Pancreas (tissue), 10 donors: ENCODE results near the gene THTPA. TPM values are rescaled to one million over a fixed set of nuclear protein-coding genes. Genes with fewer than 3 reads are reported as not detected.

ENCODE experiments used
- ATAC-seq, 4 donors: fragments of 200-7000 bp; cut with Tn5 transposase; one replicate each; pipeline versions ENCODE4 v1.8.0 to v1.9.1; 2020; ENCODE audit warnings: mild to moderate bottlenecking in 4 of 4, moderate library complexity in 4 of 4
- DNase-seq, 6 donors: peaks; one replicate each; pipeline ENCODE4 v3.0.0-alpha.2; 2020
- FAIRE-seq: peaks from 2 replicates; lab custom pipeline; 2012; peaks lifted over from hg19 to GRCh38; lab: Jason Lieb, UNC
- H3K27ac ChIP-seq, 4 donors: fragments of 200-600 bp; sonication (generic); 1 replicate in 3 of 4; 2 replicates in 1 of 4; pipeline versions ENCODE4 v1.5.0 to v1.8.0; 2020
- H3K27me3 ChIP-seq, 4 donors: fragments of 200-600 bp; one replicate each; pipeline ENCODE4 v1.8.0; 2021
- H3K36me3 ChIP-seq, 3 donors: fragments of 200-600 bp; sonication (generic) in 1 of 3; one replicate each; pipeline versions ENCODE4 v1.5.0 to v1.8.0; 2020 to 2021
- H3K4me1 ChIP-seq, 3 donors: fragments of 200-600 bp; one replicate each; pipeline ENCODE4 v1.8.0; 2021
- H3K4me3 ChIP-seq, 4 donors: fragments of 200-600 bp; sonication (generic) in 2 of 4; one replicate each; pipeline versions ENCODE4 v1.5.0 to v1.8.0; 2020 to 2021
- H3K9me3 ChIP-seq, 4 donors: fragments of 200-600 bp; one replicate each; pipeline ENCODE4 v1.8.0; 2021
- CTCF ChIP-seq, 4 donors: fragments of 200-600 bp; sonication (generic) in 3 of 4; IDR thresholded peaks; one replicate each; pipeline versions ENCODE4 v1.5.0 to v1.8.0; 2021; ENCODE audit warnings: antibody characterized with exemption in 4 of 4
- WGBS, 2 donors: extraction: QIAGEN DNeasy Blood & Tissue Kit; methylation state at CpG; one replicate each; pipeline ENCODE4 v1.1.7; 2013; 5-methylcytosine and 5-hydroxymethylcytosine counted together
- intact Hi-C, 3 donors: fragments of 100-400 bp; cut with DNase I; formaldehyde crosslinking; loops; one replicate each; pipeline versions ENCODE4 v1.11.1 to v1.14.2; 2022
- polyA plus RNA-seq, 2 donors: library from polyadenylated mRNA; stranded (reverse); fragments of 200-250 nt; gene quantifications; one replicate each; pipeline ENCODE4 v1.2.3, GENCODE V29; 2013
- total RNA-seq, 6 donors: library from RNA; stranded (reverse); fragmentation: NEBNext Ultra II Directional in 4 of 6; extraction: Animal tissue kit (Norgen Biotek cat#: 25700) in 4 of 6; gene quantifications; one replicate each; pipeline versions ENCODE4 v1.2.1 to v1.2.4, GENCODE V29; 2021 to 2023
- donor health status: healthy with polysubstance abuse.
- donor health status: DM: no; HTN: no; CAD: no; lungs with moderate emphysema.
- donor health status: DM: no; HTN: no; CAD: no.
- donor health status: control.
- donor health status: control.
- donor health status: Bipolar disorder and iron deficiency.
- donor health status: DM: yes; HTN: yes; CAD: no.
- donor health status: DM: no; HTN: no; CAD: no.
- donor health status: DM: no; HTN: no; CAD: no.
- donor health status: DM: yes; HTN: yes; CAD: no.

The THTPA gene
- total RNA-seq (10 to 100 TPM in 1 of 6 donors, 1 to 10 TPM in 5; 5.6 to 11.6 (median 8.4) TPM), polyA plus RNA-seq (10 to 100 TPM; 11.9 TPM)

GRCh38 chr14:23555882-23556699, at the start of gene THTPA:
Gene THTPA (plus strand): TSS chr14:23556271. CDS start chr14:23556758, 487 bp downstream.
- WGBS, 2 donors = 0% methylated on average over 50 to 54 of the region's 54 CpGs
- H3K9me3 ChIP-seq = no peaks in the 10 kb centered on the region
- TF ChIP-seq CTCF (IDR thresholded peaks at IDR 0.05) = no peak
- DNase-seq = peak; percentile 91 to 97 (median 92)
- H3K4me1 ChIP-seq = peaks cover 0 to 11% (median 6%) of the 10 kb centered on the region in 3 donors
- ATAC-seq = peak; percentile 82 to 90 (median 86)
- H3K36me3 ChIP-seq = peaks cover 0 to 10% (median under 1%) of the 10 kb centered on the region in 3 donors
- H3K27me3 ChIP-seq = no peaks in the 10 kb centered on the region
- FAIRE-seq = no peak
- peak within 1 kb of the TSS; percentile 70 to 96 (median 90) for H3K4me3 ChIP-seq
- peak within 1 kb of the TSS; percentile 90 to 94 (median 93) for H3K27ac ChIP-seq
- intact Hi-C loops = no loop called here

GRCh38 chr14:23512156-23512555, 43.9 kb upstream of the THTPA start:
- FAIRE-seq = no peak
- ATAC-seq = peak in 1 of 4 donors; percentile 28
- no peaks in the 10 kb centered on the region for H3K27me3 ChIP-seq
- no peak for DNase-seq
- H3K9me3 ChIP-seq = no peaks in the 10 kb centered on the region
- no peak overlapping the region for H3K27ac ChIP-seq
- intact Hi-C loops = no loop called here
- TF ChIP-seq CTCF (IDR thresholded peaks at IDR 0.05) = no peak
- no peaks in the 10 kb centered on the region for H3K4me1 ChIP-seq
- H3K36me3 ChIP-seq = no peaks in the 10 kb centered on the region
- no peak overlapping the region for H3K4me3 ChIP-seq
- 56 to 60% methylated on average over 13 of the region's 13 CpGs for WGBS, 2 donors

- ATAC-seq (peak in 2 of 4 donors; percentile 69 to 76), DNase-seq (peak in 1 of 6 donors; percentile 47), FAIRE-seq (no peak)
- no peak overlapping the region for H3K27ac ChIP-seq
- no peaks in the 10 kb centered on the region for H3K9me3 ChIP-seq
- no peak overlapping the region for H3K4me3 ChIP-seq
- H3K36me3 ChIP-seq = no peaks in the 10 kb centered on the region
- intact Hi-C loops = no loop called here
- TF ChIP-seq CTCF (IDR thresholded peaks at IDR 0.05) = no peak
- 83 to 88% methylated on average over 21 to 25 of the region's 25 CpGs for WGBS, 2 donors
- no peaks in the 10 kb centered on the region for H3K27me3 ChIP-seq
- H3K4me1 ChIP-seq = no peaks in the 10 kb centered on the region
Measured at GRCh38 chr14:23513005-23513817, 42.9 kb upstream of the THTPA start.

- ATAC-seq = no peak
- 89 to 92% methylated on average over 8 of the region's 8 CpGs for WGBS, 2 donors
- Histone ChIP-seq H3K36me3 (no peaks in the 10 kb centered on the region), H3K27ac (no peak overlapping the region), H3K27me3 (no peaks in the 10 kb centered on the region), H3K4me3 (no peak overlapping the region), H3K4me1 (no peaks in the 10 kb centered on the region), H3K9me3 (no peaks in the 10 kb centered on the region)
- intact Hi-C loops = no loop called here
- FAIRE-seq = no peak
- DNase-seq = no peak
- no peak for TF ChIP-seq CTCF (IDR thresholded peaks at IDR 0.05)
Measured at GRCh38 chr14:23513818-23514643, 42.0 kb upstream of the THTPA start.
